GM18526 (cell line): Measurements from ENCODE around the gene LRRC26.
A peak's percentile ranks its signal among the peaks of the same experiment; 100 is the strongest.

Experiments
- POLR2A ChIP-seq: IDR thresholded peaks from 3 replicates; pipeline ENCODE4 v1.6.1; 2011; ENCODE audit not compliant: insufficient read length; ENCODE audit errors: extremely low read depth

The LRRC26 gene

GRCh38 chr9:137190315-137190856, 20.5 kb upstream of the LRRC26 start:
- no peak for TF ChIP-seq POLR2A

- TF ChIP-seq POLR2A: no peak
These were observed 19.7 kb upstream of the LRRC26 start for GRCh38 chr9:137189297-137190295.

GRCh38 chr9:137188490-137189296, 18.8 kb upstream of the LRRC26 start, which contains the start of the genes ANAPC2 and SSNA1:
Gene ANAPC2 (minus strand): TSS chr9:137188560. CDS start chr9:137188532, 28 bp downstream.
Gene SSNA1 (plus strand): TSS chr9:137188676. CDS start chr9:137188727, 51 bp downstream.
- peak; percentile 93 for TF ChIP-seq POLR2A

GRCh38 chr9:137188086-137188489, 18.2 kb upstream of the LRRC26 start:
- no peak for TF ChIP-seq POLR2A

- no peak for TF ChIP-seq POLR2A
These were observed 17.5 kb upstream of the LRRC26 start for GRCh38 chr9:137187386-137187785.

GRCh38 chr9:137186385-137186784, 16.5 kb upstream of the LRRC26 start:
- no peak for TF ChIP-seq POLR2A

- no peak for TF ChIP-seq POLR2A
These were observed 16.1 kb upstream of the LRRC26 start for GRCh38 chr9:137185921-137186320.

- no peak for TF ChIP-seq POLR2A
These were observed 15.2 kb upstream of the LRRC26 start for GRCh38 chr9:137184881-137185660.

GRCh38 chr9:137183980-137184595, 14.2 kb upstream of the LRRC26 start:
- no peak for TF ChIP-seq POLR2A

GRCh38 chr9:137182836-137183235, 13.0 kb upstream of the LRRC26 start:
- TF ChIP-seq POLR2A: no peak

GRCh38 chr9:137181680-137182079, 11.8 kb upstream of the LRRC26 start:
- TF ChIP-seq POLR2A: no peak

GRCh38 chr9:137180491-137180890, 10.6 kb upstream of the LRRC26 start:
- TF ChIP-seq POLR2A: no peak

- TF ChIP-seq POLR2A: no peak
These were observed 9.9 kb upstream of the LRRC26 start for GRCh38 chr9:137179761-137180160.
